GM19099 (cell line): ENCODE results near the gene ITIH5.

Experiments used
- POLR2A ChIP-seq: IDR thresholded peaks from 3 replicates; pipeline ENCODE4 v1.6.1; 2011; ENCODE audit warnings: low read depth; ENCODE audit not compliant: insufficient read length; ENCODE audit errors: extremely low read depth

The ITIH5 gene

DNA sequence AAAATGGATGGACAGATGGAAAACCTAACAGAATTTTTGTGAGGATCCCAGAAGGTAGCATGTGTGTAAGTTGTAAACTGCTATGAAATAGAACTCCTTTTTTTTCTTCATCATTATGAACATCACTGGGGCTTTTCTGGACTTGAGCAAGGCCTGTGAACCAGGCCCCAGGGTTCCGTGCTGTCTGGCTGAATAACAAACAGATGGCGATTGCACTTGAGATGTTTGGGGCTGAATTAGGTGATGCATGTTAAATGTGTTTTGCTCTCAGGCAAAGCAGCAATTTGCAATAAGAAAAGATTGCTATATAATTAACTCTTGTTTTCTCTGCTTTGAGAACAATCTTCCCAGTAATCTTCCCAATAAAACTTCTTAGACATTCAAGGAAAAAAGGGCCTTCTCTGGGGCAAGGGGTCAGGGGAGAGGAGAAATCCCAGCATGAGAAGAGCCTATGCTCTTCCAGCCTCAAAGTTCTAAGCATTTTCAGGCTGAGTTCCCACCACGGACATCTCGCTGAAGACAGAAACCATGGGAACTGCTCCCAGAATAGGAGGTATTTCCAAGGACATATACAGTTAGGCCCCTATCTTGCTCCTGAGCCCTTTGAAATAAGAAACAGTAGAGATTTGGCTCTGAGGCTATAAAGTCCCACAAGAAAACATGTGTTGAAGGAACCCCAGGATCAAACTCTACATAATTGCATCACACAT, 98.7 kb downstream of the ITIH5 start:
- TF ChIP-seq POLR2A = no peak

DNA sequence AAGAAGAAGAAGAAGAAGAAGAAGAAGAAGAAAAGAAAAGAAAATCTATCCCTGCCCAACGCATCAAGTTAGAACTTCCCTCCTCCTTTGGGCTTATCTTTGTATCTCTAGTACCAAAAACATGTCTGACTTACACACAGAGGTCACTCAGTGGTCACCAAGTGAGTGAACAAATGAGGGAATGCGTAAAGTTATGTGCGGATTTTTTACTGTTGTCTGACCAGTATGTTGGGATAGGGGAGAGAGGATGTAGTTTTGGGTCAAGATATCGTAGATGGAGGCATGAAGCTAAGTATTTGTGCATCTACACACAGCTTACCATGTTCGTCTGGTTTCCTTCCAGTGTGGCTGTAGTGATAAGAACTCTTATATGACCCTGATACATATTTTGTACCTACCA, 99.9 kb downstream of the ITIH5 start:
- no peak for TF ChIP-seq POLR2A

DNA sequence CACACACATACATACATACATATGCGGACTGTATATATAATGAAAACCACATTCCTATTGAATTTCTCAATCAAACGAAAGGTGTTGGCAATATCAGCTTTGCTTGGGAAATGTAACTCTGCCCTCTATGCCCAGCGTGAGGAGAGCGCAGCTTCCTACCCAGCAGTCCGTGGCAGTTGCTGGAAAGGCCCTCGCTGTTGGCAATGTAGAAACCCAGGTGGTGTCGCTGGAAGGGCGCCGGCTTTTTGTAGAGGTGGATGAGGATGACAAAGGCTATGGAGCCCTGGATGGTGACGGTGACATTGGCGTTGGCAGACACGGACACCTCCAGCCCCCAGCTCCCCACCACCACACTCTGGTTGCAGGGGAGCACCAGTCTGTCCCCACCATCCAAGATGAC, 100.9 kb downstream of the ITIH5 start:
- TF ChIP-seq POLR2A = no peak

DNA sequence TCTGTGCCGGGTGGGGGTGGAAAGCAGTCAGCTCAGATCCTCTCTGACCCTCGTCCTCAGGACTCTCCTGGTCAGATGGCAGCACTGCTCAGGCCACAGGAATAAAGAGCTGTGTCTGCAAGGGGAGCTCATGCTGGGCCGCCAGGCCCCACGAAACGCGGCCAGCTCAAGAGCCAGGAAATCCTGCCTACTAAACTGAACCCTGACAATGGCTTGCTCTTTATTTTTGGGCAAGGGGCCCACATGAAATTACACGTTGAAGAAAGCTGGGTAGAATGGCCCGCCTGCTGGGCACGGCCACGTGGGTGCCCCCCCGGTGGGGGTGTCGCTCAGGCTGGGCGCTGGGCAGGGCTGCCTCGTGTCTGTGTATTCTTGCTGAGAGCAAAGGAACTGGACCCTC, 103.0 kb downstream of the ITIH5 start:
- no peak for TF ChIP-seq POLR2A

DNA sequence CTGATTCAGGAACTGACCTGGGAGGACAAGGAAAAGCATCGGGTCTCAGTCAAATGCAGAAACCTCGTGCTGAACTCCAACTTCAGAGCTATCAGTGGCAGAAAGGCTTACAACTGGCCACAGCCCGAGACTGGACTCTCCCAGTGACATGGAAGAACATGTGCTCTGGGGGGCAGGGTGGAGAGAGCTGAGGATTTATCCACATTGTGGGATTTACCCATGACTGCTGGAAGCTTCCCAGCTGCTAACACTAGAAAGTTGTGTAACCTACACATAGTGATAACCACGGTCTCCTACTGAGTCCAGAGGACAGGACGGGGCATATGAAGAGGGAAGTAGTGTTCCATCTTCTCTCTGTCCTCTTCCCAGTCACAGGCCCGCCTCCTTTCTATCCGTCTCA, 103.4 kb downstream of the ITIH5 start:
- no peak for TF ChIP-seq POLR2A

DNA sequence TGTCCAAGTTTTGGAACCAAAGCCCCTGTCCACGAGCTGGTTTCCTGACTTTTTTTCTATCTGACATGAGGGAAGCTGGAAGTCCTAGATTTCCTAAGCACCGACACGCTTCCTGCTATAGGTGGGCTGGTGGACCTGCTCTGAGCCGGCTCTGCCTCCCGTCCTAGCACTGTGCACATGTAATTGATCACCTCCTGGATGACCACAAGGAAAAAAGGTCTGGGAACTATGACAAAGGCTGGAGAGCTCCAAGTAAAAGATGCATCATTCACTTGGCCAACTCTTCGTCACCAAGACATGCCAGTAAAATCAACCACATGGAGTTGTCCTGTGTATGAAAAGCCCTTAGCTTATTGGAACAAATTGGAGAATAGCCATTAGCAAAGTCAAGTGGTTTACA, 104.8 kb downstream of the ITIH5 start:
- TF ChIP-seq POLR2A = no peak

DNA sequence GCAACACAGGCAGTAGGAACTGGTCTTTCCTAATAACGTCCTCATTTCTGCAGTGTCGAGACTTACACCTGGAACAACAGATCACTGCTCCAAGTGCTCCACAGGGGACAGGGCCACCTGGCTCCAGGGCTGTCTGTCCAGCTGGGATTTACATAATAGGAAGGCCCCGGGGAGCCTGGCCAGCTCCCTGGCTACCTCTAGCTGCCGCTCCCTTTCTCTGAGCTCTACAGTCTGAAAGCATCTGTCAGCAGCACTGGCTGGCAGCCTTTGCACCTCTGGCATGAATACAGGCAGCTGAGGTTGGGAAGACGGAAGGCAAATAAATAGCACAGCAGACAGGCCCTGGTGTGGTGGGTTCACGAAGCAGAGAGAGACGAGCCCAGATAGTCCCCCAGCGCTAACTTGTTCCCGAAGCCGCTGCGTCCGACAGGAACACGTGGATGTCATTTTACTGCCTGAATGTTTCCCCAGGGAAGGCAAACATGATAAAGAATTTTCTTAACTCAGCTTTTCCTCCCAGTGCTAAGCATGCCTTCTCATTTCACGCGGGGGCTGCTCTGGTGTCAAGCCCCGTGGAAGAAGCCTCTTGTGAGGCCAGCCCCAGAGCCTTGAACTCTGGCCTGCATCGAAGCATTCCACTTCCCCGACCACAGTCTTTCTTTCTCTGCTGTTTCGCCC, 105.4 kb downstream of the ITIH5 start:
- TF ChIP-seq POLR2A = no peak

DNA sequence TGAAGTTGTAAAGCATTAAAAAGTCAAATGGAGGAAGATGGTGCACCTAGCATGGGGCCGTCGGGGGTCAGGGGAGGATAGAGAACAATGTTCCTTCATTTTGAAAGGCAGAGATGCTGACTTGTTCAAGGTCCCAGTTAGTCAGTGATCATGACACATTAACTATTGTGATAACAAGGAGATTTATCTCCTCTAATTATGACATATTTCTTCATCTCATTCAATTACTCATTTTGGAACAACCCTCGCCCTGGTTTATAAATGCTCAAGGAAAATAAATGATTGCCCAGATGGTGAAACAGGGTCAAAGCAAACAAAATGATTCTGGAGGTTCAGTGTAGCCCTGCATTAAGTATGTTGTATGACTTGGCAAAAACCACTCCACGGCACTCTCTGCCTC, 106.2 kb downstream of the ITIH5 start:
- TF ChIP-seq POLR2A = no peak

DNA sequence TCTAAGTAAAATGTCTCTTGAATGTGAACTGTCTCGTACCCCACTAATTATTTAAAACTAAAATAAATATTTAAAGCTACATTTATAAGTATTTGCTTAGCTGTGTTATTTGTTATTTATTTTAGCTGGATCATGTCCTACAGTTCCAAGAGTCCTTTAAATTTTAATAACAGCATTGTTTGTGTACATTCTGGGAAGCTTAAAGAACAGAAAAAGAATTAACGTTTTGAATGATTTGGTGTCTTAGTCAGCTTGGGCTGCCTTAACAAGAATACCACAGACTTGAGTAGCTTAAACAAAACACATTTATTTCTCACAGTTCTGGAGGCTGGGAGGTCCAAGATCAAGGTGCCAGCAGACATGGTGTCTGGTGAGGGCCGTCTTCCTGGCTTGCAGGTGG, 107.4 kb downstream of the ITIH5 start:
- no peak for TF ChIP-seq POLR2A

DNA sequence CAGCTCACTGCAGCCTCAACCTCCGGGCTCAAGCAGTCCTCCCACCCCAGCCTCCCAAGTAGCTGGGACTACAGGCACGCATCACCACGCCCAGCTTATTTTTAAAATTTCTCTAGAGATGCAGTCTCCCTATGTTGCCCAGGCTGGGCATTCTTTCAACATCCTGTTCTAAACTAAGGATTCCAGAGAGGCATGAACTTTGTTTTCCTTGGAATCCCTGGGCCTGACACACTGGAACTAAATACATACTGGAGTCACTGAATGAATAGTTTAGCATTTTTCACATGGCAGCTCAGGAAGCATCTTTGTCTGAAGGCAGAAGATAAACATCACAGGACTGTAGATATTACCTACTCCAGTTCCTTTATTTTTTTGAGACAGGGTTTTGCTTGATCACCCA, 108.7 kb downstream of the ITIH5 start:
- no peak for TF ChIP-seq POLR2A

DNA sequence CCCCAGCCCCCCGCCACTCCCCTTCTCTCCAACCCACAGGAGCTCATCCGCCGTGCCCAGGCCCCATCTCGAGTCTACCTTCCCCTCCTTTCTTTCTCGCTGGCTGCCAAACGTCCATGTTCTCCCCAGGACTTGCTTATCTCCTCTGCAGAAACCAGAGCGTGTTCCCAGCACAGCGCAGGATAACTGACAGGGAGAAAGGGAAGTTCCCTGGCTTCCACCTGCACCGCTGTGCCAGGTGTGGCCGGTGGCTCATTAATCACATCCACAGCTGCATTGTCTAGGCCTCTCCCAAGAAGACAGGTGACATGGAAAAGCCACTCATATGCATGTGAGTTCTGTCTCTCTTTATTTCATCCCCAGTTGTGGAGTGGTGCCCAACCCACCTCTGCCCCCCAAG, 113.2 kb downstream of the ITIH5 start:
- TF ChIP-seq POLR2A = no peak

DNA sequence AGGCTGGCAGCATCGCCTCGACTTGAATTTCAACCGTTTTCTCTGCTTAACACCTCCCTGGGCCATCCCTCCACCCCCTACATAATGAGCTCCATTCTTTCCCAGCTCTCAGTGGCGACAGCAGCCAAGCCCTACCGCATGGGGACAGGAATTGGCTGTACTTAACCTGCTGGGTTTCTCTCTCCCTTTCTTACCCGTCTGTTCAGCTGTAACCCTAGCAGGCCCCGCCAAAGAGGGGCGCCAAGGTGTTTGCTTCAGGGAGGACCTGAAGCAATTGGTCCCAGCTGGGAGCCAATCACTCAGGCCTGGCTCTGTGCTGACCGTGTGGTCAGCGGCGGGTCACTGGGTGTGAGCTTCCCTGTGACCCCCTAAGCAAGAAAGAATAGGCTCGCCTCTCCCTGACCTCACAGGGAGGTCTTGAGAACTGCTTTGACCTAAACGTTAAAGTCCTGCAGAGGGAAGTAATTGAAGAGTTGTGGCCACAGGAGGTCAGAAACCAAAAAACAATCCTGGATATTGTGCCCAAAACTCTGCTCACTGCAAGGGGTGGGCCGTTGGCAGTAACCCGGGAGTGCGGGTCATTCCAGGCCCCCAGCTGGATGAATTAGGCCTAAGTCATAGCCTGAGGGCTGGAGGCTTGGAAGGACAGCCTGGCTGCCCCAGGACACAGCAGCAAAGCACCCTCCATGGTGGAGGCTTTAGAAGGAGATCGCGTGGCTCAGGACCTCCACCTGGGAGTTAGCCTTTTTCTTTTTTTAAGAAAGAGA, 114.6 kb downstream of the ITIH5 start:
- no peak for TF ChIP-seq POLR2A

DNA sequence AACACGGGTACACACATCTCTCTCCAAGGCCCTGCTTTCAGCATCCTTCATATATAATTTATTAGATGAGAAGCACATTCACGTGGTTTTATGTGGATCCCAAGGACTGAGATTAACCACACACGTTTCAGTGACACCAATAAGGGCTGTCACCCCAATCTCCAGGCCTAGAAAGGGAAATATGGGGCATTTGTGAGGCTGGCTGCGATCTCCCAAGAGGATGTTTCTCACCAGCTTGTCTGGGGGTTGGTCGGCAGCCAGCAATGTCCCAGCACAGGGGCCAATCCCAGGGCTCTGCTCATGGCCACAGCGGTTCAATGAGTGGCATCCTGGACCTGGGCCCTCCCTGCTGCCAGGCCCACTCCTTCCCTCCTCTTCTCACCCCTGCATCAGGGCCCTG, 115.5 kb downstream of the ITIH5 start:
- TF ChIP-seq POLR2A = no peak

DNA sequence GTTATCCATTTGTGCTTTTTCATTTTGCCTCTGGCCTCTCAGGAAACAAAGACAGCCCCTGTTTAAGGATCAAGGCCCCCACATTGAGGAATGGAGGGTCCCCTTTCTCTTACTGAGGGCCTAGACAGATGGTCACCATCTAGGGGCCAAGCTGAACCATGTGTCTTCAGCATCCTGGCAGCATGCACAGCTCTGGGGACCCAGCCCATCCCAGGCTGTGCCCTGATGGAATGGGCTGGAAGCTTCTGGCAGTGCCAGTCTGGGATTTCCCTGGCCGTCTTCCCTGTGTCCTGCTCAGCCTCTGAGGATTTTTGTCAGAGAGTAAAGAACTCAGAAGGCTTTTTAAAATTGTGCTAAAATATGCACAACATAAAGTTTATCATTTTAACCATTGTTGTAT, 116.8 kb downstream of the ITIH5 start:
- TF ChIP-seq POLR2A = no peak

DNA sequence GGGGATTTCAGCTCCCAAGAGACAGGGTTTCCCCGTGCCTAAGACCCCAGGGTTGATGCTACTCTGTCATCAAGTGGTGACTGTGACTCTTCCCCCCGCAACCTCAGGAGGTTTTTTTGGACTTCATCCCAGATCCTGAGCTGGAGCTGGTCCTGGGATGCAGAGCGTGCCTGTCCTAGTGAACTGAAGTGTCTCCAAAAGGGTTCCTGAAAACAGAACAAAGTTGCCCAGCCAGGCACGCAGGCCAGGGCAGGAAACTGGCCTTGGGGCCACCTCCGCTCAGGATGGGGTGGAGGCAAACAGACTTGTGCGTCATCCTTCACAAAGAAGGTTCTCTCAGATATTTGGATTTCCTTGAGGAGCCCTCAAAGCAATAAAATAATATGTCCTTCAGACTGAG, 118.9 kb downstream of the ITIH5 start:
- no peak for TF ChIP-seq POLR2A

DNA sequence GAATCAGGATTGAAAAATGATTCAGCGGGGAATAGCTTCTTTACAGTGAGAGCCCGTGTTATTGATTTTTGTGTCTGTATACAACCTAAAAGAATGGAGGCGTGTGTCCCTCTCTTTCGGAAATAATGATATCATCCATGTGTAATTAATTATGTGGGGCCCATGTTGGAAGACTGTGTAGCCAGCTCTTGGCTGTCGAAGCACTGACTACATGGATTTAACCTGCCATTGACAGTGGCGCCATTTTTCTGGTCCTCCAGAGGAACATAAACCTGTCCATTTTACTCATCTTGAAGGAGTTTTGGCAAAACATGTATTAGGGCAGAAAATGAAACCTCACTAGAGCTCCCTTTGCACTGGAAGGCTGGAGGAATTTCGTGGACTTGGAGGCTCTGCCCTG, 119.6 kb downstream of the ITIH5 start:
- TF ChIP-seq POLR2A = no peak
